ENCODE data around the gene RSRC1.
A peak's percentile ranks its signal among the peaks of the same experiment; 100 is the strongest.
"Not testable (repeated sequence)": the region's sequence is repeated elsewhere in the genome, so short reads cannot be mapped to it uniquely, and the experiment has no call there.

The RSRC1 gene

DNA sequence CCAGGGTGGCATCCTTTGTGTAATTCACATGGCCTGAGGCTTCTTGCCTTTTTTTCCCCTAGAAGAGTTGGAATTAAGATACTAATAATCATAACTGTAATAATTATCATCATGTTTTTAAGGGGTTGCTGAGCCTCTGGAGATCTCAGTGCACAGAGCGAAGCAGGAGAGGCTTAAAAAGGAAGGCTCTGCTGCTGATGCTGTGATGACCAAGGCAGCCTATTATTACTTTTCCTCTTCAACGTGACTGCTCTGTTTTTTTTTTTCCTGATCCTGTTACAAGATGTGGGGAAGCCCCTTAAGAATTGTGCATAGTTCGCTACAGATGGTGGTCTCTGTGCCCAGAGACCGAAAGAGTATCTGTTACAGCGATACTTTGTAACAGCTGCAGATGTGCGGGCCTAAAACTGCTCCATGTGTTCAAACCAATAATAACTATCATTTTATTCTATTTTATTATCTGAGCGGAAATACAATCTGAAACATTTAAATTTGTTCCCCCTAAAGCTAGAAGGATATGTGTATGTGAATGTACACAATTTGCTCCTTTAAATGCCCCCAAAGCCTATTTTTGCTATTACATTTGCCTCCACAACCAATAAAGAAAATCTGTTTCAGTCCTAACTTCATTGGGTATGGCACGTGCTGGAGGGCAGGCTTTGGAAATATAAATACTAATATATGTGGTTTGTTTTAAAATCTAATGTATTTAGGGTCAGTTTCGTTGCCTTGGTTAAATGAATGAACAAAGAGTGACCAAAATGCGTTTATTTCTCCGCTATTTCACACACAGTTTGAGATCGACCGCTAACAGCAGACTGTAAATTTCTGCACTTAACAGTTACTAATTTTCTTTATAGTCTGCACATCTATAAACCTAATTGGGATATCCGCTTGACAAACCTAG is 8.3 kb upstream of the RSRC1 start:
- no peak for FAIRE-seq

DNA sequence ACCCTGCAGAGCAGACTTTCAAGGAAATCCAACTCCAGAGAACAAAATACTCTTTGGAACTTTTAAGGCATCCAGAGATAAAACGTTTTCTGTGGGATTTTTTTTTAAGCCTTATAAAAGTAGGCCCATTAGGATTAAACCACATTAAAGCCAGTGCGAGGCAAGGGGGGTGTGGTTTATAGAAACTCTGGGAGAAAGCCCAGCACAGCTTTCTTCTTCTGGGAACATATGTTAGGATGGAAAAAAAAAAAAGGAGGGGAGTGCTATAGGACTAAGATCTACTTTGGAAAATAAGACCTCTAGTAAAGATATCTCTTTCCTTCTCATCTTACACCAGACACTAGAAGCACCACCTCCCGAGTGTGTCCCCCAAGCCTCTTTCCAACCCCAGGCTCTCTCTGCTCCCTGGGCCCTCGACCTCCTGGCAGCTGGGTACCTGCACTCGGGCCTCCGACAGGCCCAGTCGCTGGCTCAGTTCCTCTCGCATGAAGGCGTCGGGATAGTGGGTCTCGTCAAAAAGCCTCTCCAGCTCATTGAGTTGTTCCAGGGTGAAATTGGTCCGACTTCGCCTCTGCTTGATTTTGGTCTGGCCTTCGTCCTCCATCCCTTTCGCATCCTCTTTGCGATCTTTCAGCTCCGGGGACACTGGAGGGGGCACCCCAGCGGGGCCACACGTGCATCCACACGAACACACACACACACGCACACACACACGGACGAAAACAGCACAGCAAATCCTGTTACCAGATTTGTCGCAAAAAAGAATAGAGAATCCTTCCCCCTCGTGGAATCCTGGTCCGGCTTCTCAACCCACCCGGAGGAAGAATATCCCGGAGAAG is 7.4 kb upstream of the RSRC1 start:
- no peak for FAIRE-seq

DNA sequence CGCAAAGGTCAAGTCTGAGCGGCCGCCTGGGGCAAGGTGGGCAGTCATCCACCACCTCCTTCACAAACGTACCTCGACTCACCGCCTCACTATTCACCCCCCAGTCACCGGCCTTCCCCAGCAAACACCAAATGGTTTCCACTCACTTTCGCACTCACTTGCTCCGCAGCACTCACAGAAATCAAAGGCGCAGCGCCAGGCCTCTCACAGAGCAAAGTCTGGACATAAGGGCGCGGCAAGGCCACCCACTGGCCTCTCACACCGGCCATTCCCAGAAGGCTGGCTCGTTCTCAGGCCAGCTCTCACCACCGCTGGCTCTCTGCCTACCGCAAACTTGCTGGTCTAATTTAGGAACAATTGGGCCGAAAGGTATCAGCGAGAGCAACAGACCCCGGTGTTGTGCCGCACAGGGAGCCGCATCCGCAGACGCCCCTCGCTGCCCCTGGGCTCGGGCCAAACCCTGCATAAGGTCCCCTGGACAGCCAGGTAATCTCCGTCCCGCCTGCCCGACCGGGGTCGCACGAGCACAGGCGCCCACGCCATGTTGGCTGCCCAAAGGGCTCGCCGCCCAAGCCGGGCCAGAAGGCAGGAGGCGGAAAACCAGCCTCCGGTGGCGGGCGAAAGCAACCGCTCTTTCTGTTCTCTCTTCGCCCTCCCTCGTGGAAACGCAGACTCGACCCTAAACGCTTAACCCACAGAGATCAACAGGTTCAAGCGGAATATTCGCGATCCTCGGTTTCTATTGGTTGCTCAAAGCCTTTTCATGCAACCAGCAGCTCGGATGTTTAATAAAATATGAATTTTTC is 6.6 kb upstream of the RSRC1 start:
- FAIRE-seq = no peak

DNA sequence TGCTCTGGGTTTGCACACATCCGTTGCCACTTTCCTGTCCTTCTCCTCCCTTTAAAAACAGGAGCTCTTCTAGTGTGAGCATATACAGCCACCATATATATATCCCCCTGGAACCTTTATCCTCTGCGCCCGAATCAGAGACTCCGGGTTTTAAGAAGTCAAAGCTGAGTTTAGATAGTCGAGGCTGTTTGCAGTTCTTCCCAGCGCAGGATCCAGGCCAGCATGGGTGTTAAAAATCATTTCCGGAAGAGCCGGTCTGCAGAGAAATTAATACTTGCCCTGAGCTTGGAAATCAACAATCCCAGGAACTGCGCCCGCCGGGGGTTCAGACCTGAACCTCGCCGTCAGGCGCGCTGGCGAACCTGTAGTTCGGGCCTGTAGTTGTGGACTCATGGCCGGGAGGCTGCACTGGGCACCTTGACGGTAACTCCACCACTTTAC is 6.0 kb upstream of the RSRC1 start:
- no peak for FAIRE-seq

DNA sequence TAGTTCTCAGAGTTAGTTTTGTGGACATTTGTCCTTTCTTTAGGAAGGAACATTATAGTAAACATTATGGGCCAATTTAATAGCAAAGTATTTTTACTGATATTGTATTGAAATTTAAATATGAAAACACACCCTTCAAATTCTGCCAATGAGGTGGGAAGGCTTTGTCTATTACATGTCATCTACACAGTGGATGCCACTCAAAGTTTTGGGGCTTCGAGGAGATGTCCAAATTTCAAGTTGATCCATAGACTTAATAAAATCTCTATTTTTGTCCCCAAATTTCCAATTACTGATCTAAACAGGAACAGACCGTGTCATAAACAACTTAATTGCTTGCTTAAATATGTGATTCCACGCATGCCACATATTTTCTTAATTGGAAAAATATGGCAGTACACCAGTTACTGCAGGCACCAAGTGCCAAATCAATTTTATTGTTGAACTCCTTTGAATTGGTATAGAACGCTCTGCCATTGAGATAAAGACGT is 5.4 kb upstream of the RSRC1 start:
- no peak for FAIRE-seq

DNA sequence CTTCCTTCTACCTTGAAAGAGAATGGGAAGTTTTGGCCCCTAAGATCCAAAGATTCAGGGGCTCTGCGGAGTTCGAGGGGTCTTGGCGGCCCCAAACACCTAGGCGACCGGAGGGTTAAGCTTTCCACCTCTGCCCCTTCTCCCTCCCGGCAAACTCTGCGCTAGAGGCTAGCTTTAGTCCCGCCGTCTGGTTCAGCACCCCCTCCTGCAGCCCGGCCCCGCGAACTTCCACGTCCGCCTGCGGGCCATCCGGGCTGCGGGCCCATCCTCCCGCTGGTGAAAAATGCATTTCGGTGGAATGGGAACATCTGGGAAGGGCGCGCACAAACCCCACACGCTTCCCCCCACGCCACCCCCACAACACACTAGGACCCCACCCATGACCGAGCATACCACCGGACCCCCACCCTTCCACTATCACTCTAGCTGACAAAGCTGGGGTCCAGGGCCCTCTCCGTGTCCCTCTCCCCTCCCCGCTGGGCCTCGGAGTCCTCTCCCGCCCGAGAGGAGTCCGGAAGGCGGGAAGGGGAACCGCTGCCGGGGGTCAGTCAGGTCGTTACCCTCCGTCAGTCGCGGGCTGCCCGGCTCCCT is 4.7 kb upstream of the RSRC1 start:
- no peak for FAIRE-seq

DNA sequence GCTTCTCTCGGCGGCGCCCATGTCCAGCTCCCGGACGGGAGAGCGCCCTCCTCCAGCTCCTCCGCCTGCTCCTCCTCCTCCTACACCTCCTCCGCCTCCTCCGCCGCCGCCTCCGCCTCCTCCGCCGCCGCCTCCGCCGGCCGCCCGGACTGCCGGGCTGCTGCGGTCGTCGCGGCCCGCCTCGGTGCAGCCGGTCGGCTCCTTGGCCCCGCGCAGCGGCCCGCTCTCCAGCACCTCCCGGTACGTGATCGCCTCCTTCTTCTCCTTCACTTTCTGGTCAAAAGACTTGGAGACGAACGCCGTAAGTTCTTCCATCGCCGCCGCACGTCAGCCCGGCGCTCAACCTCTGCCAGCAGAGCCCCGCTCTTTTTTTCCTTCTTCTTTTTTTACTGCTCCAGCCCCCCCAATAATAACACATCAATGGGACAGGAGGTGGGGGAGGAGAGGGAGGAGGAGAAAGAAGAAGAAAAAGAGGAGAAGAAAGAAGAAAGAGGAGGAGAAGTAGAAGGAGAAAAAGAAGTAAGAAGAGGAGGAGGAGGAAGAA is 4.1 kb upstream of the RSRC1 start:
- FAIRE-seq = no peak

DNA sequence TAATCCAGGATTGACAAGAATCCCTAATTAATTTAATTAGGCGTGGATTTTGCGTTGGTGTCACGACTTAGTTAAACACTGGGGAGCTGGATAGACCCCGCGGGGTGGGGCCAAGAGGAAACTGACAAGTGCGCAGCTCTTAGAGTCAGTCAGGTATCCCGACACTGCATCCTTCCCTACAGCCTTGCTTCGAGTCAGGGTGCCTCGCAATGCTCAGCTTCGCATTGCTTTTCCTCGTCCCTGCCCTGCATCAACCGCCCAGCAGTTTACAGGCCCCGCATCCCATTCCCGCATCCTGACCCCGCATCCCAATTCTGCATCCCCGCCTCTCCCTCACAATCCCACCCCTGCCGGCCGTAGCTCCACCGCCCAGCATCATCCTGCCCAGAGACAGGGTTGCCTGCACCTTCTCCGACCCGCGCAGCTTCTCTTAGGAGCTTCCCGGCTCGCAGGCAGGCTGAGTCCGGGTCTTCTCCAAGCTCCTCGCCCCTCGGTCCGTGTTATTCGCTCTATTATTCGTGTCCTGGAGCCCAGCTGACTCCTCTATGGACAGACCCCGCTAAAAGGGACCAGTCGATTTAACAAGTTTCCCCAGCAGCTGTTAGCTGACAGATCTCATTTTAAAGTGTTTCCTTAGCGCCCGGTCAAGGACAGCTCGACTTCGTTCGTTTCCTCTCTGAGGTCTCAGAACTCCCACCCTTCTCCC is 3.0 kb upstream of the RSRC1 start:
- FAIRE-seq = no peak

DNA sequence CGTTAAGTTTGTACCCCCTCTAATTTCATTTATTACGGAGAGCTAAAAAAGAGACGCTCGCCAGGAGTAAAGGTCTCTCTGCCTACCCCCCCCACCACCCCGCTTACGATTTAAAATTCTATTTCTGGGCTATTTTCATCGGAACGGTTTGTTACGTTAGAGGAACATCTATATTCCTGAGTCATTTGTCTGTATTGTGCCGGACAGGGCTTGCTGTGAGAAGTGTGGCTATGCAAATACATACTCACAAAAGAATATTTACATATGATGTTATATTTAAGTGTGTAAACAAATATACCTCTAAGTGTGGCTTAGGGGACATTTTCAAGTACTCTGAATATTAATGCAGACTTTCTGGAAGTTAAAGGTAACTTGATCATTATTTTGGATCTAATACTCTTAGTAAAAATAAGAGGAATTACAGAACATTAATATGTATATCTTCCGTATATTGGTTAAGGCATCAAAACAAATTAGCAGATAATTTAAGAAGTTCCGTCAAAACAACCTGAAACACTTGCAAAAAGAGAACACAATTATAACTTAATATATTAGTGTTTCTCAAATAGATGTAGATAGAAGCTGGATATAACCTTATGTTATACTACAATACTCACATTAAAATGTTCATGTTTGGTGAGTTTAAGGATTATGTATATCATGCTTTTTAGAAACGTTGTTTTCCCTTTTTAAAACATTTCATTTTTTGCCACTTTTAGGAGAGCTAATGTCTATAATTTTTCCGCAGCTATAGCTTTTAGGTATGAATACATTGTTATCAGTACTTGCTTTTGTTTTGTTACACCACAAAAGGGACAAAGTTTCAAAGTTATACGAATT is 2.1 kb upstream of the RSRC1 start:
- no peak for FAIRE-seq

DNA sequence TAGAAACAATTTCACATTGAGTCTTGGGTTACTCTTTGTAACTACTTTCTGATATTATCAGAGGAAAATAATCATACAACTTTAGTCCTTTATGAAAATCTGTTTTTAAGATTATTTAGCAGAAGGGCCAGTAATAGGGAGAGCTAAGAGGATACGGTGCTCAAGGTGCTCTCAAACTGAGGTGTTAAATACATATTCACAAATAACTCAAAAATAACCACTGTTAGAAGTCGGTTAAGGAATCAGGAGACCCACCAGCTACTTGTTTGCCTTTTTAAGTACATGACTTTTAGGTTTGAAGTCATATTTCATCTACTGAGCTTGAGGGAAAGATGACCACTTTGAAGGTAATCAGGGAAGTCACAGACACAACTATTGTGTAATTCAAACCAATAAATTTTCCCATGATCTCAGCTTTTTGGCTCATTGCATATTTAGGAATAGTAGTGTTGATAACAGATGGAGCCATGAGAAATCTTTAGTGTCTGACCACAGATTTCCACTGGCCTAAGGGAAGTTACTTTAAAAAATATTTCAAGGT is 1.4 kb upstream of the RSRC1 start:
- no peak for FAIRE-seq

DNA sequence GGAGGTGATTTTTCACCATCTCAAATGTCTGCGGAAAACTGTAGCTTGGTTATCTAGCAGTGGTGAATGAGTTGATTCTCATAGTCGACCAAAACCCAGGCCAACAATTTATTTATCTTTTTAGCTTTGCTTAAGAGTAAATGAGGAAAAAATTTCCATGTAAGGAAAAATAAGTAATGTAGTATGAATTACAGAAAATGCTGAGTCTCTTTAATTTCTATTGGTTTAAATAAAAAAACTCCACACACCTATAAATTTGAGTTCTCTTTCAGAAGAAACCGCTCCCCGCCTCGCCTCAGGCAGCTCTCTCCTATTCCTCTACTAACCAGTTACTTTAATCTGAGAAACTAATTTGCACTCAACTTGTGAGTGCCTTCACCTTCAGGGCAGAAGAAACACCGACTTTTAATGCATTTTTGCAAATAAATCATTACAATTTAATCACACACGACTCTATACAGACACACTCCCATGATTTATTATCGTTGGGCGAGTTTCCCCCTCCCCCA is 540 bp upstream of the RSRC1 start:
- no peak for FAIRE-seq

DNA sequence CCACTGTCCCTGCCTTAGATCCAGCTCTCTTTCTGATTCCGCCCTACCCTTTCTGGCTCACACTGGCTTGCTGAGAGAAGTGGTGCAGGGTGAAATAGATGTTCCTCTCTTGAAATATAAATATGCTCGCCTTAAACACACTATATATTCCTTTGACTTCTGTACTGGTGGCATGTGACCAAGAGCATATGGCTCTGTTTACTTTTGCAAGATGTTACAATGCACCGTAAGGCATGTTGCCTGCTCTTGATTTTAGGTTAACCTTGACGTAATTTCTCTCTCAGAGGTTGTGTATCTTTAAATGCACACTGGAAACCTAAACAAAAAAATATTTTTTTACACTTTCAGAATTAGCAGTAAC is 749 bp downstream of the RSRC1 start:
- FAIRE-seq = no peak

DNA sequence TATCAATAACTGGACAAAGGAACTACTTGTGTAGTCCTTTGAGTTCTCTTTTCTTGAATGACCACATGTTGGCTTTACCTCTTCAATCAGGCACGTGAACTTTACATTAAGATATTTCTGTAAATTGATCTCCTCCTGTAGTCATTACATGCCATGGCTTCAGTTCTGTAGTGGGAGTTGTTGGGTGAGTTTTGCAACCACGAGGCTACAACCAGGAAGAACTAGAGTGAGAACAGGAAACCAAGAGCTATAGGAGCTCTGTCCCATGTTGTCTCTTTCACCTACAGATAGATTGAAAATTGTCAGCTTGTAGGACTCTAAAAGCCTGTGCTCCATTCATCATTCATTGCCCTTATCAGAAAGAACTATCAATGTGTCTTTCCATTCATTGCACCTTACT is 2.0 kb downstream of the RSRC1 start:
- no peak for FAIRE-seq

DNA sequence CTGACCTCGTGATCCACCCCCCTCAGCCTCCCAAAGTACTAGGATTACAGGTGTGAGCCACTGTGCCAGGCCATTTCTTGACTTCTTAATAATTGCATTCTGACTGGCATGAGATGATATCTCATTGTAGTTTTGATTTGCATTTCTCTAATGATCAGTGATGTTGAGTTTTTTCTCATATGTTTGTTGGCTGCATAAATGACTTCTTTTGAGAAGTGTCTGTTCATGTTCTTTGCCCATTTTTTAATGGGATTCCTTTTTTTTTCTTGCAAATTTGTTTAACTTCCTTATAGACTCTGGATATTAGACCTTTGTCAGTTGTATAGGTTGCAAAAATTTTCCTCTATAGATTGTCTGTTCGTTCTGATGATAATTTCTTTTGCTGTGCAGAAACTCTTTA is 3.7 kb downstream of the RSRC1 start:
- FAIRE-seq = not testable (repeated sequence)

DNA sequence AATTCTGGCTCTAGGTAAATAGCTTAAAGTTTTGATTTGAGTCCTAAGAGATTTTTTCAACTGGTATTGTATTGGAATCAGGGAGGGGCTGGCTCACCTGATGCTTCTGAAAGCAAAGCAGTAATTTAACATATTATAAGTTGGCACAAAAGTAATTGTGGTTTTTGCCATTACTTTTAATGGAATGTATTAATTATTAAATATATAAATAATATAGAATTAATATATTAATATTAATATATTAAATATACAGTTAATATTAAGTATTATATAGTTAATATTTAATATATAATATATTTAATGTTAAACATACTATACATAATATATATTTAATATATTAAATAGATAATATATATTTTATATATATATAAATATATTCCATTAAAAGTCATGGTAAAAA is 10.4 kb downstream of the RSRC1 start:
- peak; percentile 99 for FAIRE-seq

DNA sequence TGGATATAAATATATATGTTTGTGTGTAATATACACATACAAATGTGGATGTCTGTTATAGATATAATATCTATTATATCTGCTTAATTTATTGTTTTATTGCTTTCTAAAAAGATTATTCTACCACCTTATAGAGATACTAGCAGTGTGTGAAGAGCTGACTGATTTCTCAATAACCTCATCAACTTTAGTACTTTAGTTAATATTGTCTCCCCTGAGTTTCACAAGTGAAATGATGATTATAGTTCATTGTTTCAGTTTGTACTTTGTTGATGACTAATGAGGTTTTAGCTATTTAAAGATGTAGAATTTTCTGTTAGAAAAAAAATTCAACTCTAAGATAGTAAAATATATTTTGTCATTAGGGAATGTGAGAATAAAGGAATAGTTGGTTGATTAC is 11.4 kb downstream of the RSRC1 start:
- FAIRE-seq = peak; percentile 59

DNA sequence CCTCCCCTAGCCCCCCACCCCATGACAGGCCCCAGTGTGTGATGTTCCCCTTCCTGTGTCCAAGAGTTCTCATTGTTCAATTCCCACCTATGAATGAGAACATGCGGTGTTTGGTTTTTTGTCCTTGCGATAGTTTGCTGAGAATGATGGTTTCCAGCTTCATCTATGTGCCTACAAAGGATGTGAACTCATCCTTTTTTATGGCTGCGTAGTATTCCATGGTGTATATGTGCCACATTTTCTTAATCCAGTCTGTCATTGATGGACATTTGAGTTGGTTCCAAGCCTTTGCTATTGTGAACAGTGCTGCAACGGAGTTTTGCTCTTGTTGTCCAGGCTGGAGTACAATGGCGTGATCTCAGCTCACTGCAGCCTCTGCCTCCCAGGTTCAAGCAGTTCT is 12.8 kb downstream of the RSRC1 start:
- not testable (repeated sequence) for FAIRE-seq

DNA sequence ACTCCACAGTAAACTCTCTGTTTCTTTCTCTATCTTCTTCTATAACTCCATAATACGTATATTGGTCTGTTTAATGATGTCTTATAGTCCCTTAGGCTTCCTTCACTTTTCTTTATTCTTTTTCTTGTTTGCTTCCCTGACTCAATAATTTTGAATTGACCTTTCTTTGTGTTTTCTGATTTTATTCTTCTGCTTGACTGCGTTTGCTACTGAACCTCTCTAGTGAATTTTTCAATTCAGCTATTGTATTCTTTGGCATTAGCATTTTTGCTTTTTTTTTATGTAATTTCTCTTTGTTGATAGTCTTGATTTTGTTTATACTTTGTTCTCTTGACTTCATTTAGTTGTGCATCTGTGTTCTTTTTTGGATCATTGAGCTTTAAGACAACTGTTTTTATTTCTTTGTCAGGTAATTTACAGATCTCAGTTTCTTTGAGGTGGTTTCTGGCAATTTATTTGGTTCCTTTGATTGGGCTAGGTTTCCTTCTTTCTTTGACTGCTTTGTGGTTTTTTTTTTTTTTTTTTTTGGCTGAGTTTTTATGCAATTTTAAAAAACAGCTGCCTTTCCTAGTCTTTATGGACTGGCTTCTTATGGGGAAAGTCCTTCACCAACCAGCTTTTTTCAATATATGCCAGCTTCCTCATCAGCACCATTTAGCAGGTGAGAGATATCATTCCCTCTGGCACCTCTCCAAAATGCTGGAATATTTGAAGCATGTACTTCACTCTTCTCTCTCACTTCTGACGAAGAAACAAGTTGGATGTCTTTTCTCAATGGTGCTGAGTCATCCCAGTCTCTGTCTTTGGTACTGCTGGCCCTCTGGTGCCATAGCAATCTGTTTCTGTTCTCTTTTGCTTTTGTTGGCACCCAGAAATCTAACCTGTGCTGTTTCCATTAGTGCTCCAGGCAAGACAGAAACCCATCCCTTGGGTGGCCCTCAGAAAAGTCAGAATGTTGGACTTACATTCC is 17.6 kb downstream of the RSRC1 start:
- FAIRE-seq = no peak

DNA sequence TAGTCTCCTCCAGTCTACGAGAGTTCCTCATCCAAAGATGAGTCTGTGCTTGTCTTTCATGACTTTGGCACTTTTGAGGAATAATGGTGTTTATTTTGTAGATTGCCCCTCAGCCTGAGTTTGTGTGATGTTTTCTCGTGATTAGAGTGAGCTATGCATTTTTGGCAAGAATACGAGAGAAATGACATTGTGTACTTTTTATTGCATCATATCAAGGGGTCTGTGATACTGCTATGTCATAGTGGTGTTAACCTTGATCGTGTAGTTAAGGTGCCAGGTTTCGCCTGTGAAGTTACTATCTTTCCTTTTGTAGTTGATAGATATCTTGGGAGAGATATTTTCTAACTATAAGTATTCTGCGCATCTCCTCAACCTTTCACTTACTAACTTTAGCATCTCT is 18.9 kb downstream of the RSRC1 start:
- no peak for FAIRE-seq

Measured in G401.6 (cell line).